ENCODE measurements around the gene MYO1D. TPM values are rescaled to one million over a fixed set of nuclear protein-coding genes. Genes with fewer than 3 reads are reported as not detected.

The MYO1D gene
- total RNA-seq, 4 donors from 2014 or later = 70.5 to 92.3 (median 72.7) TPM

GRCh38 chr17:32583053-32583452, 293.9 kb downstream of the MYO1D start:
- no peak overlapping the region for H3K4me3 ChIP-seq
- H3K36me3 ChIP-seq = no peaks in the 10 kb centered on the region
- H3K27ac ChIP-seq = no peak overlapping the region
- TF ChIP-seq POLR2A (IDR thresholded peaks at IDR 0.05) = no peak
- no peak for TF ChIP-seq EP300 (IDR thresholded peaks at IDR 0.05)
- TF ChIP-seq POLR2AphosphoS5 (IDR thresholded peaks at IDR 0.05) = no peak
- TF ChIP-seq CTCF (IDR thresholded peaks at IDR 0.05) = no peak
- DNase-seq (ENCODE audit: low spot score in 2 of 2) = no peak
- WGBS = 97% methylated on average over 1 of the region's 1 CpG
- H3K27me3 ChIP-seq = no peaks in the 10 kb centered on the region
- no peaks in the 10 kb centered on the region for H3K4me1 ChIP-seq
- peaks cover 5% of the 10 kb centered on the region for H3K9me3 ChIP-seq

- Histone ChIP-seq H3K27ac (no peak overlapping the region), H3K27me3 (no peaks in the 10 kb centered on the region), H3K4me3 (no peak overlapping the region), H3K4me1 (no peaks in the 10 kb centered on the region), H3K9me3 (no peaks in the 10 kb centered on the region), H3K36me3 (no peaks in the 10 kb centered on the region)
- TF ChIP-seq CTCF (IDR thresholded peaks at IDR 0.05) (no peak), EP300 (IDR thresholded peaks at IDR 0.05) (no peak), POLR2A (IDR thresholded peaks at IDR 0.05) (no peak), POLR2AphosphoS5 (IDR thresholded peaks at IDR 0.05) (no peak)
- DNase-seq (ENCODE audit: low spot score in 2 of 2) = no peak
These were observed 301.1 kb downstream of the MYO1D start for GRCh38 chr17:32575852-32576251.

GRCh38 chr17:32570081-32570396, 306.9 kb downstream of the MYO1D start:
- H3K27ac ChIP-seq = no peak overlapping the region
- TF ChIP-seq POLR2A (IDR thresholded peaks at IDR 0.05) (no peak), CTCF (IDR thresholded peaks at IDR 0.05) (no peak), POLR2AphosphoS5 (IDR thresholded peaks at IDR 0.05) (no peak), EP300 (IDR thresholded peaks at IDR 0.05) (no peak)

GRCh38 chr17:32569171-32570080, 307.5 kb downstream of the MYO1D start:
- no peak overlapping the region for H3K27ac ChIP-seq

More at GRCh38 chr17:32570081-32570396, 306.9 kb downstream of the MYO1D start:
- H3K4me3 ChIP-seq = no peak overlapping the region
- 84% methylated on average over 2 of the region's 2 CpGs for WGBS
- peaks cover 3% of the 10 kb centered on the region for H3K36me3 ChIP-seq
- H3K9me3 ChIP-seq = no peaks in the 10 kb centered on the region
- no peak for DNase-seq (ENCODE audit: low spot score in 2 of 2)
- no peaks in the 10 kb centered on the region for H3K27me3 ChIP-seq
- H3K4me1 ChIP-seq = no peaks in the 10 kb centered on the region

More at GRCh38 chr17:32569171-32570080, 307.5 kb downstream of the MYO1D start:
- no peak overlapping the region for H3K4me3 ChIP-seq
- H3K36me3 ChIP-seq = peaks cover 3% of the 10 kb centered on the region
- TF ChIP-seq CTCF (IDR thresholded peaks at IDR 0.05) = no peak
- no peaks in the 10 kb centered on the region for H3K4me1 ChIP-seq
- no peaks in the 10 kb centered on the region for H3K27me3 ChIP-seq
- WGBS = 83% methylated on average over 7 of the region's 7 CpGs
- H3K9me3 ChIP-seq = no peaks in the 10 kb centered on the region
- DNase-seq (ENCODE audit: low spot score in 2 of 2) = no peak

All from suprapubic skin (tissue), 4 donors.